ENCODE results near the gene PEMT. TPM values are rescaled to one million over a fixed set of nuclear protein-coding genes. Genes with fewer than 3 reads are reported as not detected.

Gene PEMT
- total and polyA plus RNA-seq, 10 donors, result 8.9 to 21.3 (median 14.8) TPM

DNA sequence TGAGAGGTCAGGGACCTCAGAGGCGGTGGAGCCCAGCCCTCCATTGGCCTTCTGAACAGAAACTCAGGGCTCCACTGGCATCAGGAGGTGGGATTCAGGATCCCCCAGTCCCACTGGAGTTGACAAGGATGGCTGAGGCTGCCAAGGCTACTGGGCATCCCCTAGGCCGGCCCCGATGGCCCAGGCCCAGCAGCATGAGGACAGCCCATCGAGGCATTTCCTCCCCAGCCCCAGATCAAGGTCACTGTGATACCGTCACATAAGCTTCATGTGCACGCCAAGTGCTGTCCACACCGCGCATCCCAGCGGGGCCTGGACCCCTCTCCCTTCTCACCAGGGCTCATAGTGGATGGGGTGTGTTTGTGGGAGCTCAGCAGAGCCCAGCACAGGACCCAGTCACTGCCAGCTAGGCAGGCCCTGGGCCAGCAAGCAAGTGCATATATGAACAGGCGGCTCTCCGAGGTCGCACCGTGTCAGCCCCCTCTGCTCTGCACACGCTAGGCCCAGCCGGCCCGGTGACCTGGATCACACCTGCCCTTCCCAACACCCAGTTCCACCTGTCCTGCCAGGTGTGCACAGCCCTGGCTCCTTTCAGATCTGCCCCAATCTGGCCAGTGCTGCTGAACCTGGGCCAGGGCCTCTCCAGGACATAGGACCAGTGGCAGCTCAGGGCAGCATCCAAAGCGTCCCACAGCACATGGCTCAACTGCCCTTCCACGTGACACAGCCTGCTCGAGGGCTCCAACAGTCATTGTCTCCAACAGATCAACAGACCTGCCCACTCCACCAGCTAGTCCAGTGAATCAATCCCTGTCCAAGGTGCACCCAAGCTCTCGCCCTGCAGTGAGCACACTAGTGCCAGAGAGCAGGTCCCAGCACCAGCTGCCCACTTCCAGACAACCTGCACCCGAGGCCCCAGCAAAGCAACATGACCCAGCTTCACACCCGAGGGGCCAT lies 62.5 kb downstream of the PEMT start:
- intact Hi-C loops (cut with DNase I; ENCODE audit: low total_unique reads), result no loop called here
- Histone ChIP-seq H3K36me3 (no peaks in the 10 kb centered on the region), H3K9me3 (no peaks in the 10 kb centered on the region), H3K4me3 (no peak overlapping the region), H3K27me3 (replicated peaks in 1 of 7) (no peaks in the 10 kb centered on the region), H3K27ac (no peak overlapping the region), H3K4me1 (peaks cover 0 to 13% (median 0%) of the 10 kb centered on the region in 6 donors)
- WGBS, 5 donors, result 58 to 86% (median 80%) methylated on average over 10 to 22 of the region's 22 CpGs
- no peak for DNase-seq
- no peak for TF ChIP-seq POLR2A (IDR thresholded peaks at IDR 0.05)
- peak in 2 of 3 donors; percentile 29 to 42 for TF ChIP-seq POLR2AphosphoS5 (IDR thresholded peaks at IDR 0.05)

DNA sequence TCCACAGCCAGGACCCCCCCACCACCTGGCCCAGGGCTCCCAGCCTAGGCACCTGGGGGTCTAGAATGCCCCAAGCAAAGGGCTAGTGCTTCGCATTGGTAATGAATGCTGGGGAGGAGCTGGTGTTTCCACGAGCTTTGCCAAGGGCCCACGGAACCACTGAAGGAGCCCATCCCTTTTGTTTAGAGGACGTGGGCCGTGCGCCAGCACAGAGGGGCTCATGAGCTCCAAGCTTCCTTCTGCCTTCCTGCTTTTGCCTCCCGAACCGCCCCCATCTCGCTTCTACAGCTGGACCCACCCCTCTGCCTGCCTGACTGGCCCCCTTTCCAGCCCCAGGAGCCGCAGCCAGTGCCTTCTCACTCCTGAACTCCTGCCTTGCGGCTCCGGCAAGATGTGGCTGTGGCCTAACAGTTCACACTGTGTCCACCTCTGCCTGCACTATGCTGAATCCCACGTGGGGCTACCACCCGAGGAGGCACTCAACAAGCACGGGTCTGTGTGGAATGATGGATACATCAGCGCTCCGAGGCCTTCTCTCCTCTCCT lies 63.5 kb downstream of the PEMT start:
- Histone ChIP-seq H3K4me3 (no peak overlapping the region), H3K4me1 (peaks cover 0 to 13% (median 0%) of the 10 kb centered on the region in 6 donors), H3K36me3 (no peaks in the 10 kb centered on the region), H3K27me3 (replicated peaks in 1 of 7) (no peaks in the 10 kb centered on the region), H3K9me3 (no peaks in the 10 kb centered on the region), H3K27ac (no peak overlapping the region)
- no peak for TF ChIP-seq POLR2AphosphoS5 (IDR thresholded peaks at IDR 0.05)
- 83 to 91% (median 85%) methylated on average over 17 of the region's 17 CpGs for WGBS, 5 donors
- DNase-seq, result no peak
- intact Hi-C loops (cut with DNase I; ENCODE audit: low total_unique reads), result no loop called here

DNA sequence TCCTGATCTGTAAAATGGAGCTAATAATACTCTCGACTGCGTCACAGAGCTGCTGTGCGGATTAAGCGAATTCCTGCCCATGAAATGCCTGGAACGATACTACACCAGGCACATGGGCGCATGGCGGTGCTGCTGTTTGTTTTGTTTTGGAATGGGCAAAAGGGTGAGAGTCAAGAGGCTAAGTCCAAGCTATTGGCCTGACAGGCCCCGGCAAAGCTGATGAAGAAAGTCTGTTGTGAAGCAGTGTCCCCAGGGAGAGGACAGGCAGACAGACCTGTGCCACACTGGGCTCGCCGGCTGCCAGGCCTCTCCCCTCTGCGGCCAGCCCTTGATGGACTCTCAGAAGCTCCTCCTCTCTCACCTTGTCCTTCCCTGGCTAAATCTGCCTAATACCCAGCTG lies 64.0 kb downstream of the PEMT start:
- H3K36me3 ChIP-seq, result no peaks in the 10 kb centered on the region
- no peak overlapping the region for H3K4me3 ChIP-seq
- no peaks in the 10 kb centered on the region for H3K9me3 ChIP-seq
- intact Hi-C loops (cut with DNase I; ENCODE audit: low total_unique reads), result no loop called here
- 85 to 98% (median 94%) methylated on average over 11 of the region's 11 CpGs for WGBS, 5 donors
- no peaks in the 10 kb centered on the region for H3K27me3 ChIP-seq (replicated peaks in 1 of 7)
- no peak for DNase-seq
- peaks cover 0 to 13% (median 0%) of the 10 kb centered on the region in 6 donors for H3K4me1 ChIP-seq
- no peak overlapping the region for H3K27ac ChIP-seq
- TF ChIP-seq CTCF (IDR thresholded peaks at IDR 0.05 in 8 of 11, conservative IDR thresholded peaks at IDR 0.05 in 3 of 11), result no peak
- no peak for TF ChIP-seq POLR2A (IDR thresholded peaks at IDR 0.05)
- TF ChIP-seq POLR2AphosphoS5 (IDR thresholded peaks at IDR 0.05), result no peak

DNA sequence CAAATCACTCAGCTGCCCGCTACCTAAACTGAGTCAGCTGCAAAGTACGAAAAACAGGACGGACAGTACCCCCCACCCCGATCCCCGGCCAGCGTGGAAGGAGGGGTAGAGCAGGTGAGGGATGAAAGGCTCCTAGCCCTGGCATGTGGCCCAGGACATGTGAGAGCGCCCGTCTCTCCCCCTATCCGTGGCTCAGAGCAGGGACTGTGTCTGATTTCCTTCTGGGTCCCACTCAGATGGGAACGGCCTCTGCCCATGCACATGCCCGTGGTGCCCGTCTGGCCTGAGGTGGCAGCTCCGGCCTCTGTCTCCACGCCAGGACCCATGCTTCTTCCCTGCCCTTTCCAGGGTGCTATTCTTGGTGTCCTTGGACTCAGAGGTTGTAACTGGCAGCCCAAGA lies 65.1 kb downstream of the PEMT start:
- no peak overlapping the region for H3K4me3 ChIP-seq
- H3K9me3 ChIP-seq, result no peaks in the 10 kb centered on the region
- no peak overlapping the region for H3K27ac ChIP-seq
- H3K4me1 ChIP-seq, result peaks cover 0 to 13% (median 0%) of the 10 kb centered on the region in 6 donors
- H3K36me3 ChIP-seq, result peaks cover 0 to 5% (median 0%) of the 10 kb centered on the region in 6 donors
- no peaks in the 10 kb centered on the region for H3K27me3 ChIP-seq (replicated peaks in 1 of 7)
- DNase-seq, result no peak
- intact Hi-C loops (cut with DNase I; ENCODE audit: low total_unique reads), result no loop called here
- WGBS, 5 donors, result 71 to 87% (median 86%) methylated on average over 14 of the region's 14 CpGs
- TF ChIP-seq POLR2AphosphoS5 (IDR thresholded peaks at IDR 0.05) (no peak), CTCF (IDR thresholded peaks at IDR 0.05 in 8 of 11, conservative IDR thresholded peaks at IDR 0.05 in 3 of 11) (no peak), POLR2A (IDR thresholded peaks at IDR 0.05) (no peak)

DNA sequence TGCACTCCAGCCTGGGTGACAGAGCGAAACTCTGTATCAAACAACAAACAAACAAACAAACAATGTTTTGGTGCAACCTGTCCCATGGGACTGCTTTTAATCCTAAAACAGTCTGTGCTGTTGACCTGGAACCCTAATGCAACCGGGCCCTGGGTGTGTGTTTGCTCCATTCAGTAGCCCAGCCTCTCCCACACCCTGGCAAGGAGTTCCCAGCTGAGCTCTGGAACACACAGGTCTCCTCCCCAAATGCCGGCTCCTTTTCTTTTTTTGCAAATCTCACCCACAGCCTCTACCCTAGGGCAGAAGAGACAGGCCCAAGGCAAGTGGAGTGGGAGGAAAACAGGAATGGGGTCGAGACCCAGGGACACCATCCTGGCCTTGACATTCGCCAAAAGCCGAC lies 65.6 kb downstream of the PEMT start:
- intact Hi-C loops (cut with DNase I; ENCODE audit: low total_unique reads), result no loop called here
- Histone ChIP-seq H3K27me3 (replicated peaks in 1 of 7) (no peaks in the 10 kb centered on the region), H3K9me3 (no peaks in the 10 kb centered on the region), H3K4me1 (peaks cover 0 to 13% (median 0%) of the 10 kb centered on the region in 6 donors), H3K27ac (no peak overlapping the region), H3K4me3 (no peak overlapping the region), H3K36me3 (peaks cover 0 to 10% (median 2%) of the 10 kb centered on the region in 6 donors)
- WGBS, 5 donors, result 72 to 88% (median 83%) methylated on average over 6 of the region's 6 CpGs
- no peak for DNase-seq
- TF ChIP-seq POLR2A (IDR thresholded peaks at IDR 0.05) (no peak), POLR2AphosphoS5 (IDR thresholded peaks at IDR 0.05) (no peak), CTCF (IDR thresholded peaks at IDR 0.05 in 8 of 11, conservative IDR thresholded peaks at IDR 0.05 in 3 of 11) (no peak)
